ENCODE data around the gene UBA52. TPM values are rescaled to one million over a fixed set of nuclear protein-coding genes. Genes with fewer than 3 reads are reported as not detected.
A peak's percentile ranks its signal among the peaks of the same experiment; 100 is the strongest.

Gene UBA52
- total RNA-seq, 1 experiment from 2014 or later, result 1,265 TPM

- Mint-ChIP-seq H3K27me3 (ENCODE audit: low read depth) (no peaks in the 10 kb centered on the region), H3K36me3 (ENCODE audit: insufficient read depth in 1 of 3, low read depth in 3 of 3) (peaks cover 3 to 20% (median 19%) of the 10 kb centered on the region in 3 experiments; a peak in 6 of 7 replicates), H3K4me3 (peak overlapping the region; percentile 88 to 96), H3K27ac (peak overlapping the region in 1 of 3 experiments; percentile 21; a peak in 2 of 7 replicates), H3K9me3 (no peaks in the 10 kb centered on the region), H3K4me1 (peaks cover 5 to 8% of the 10 kb centered on the region in 2 experiments)
- H2AFZ ChIP-seq (ENCODE audit: low read length), result no peak overlapping the region
- H2BK20ac ChIP-seq (ENCODE audit: low read depth, low read length, poor library complexity, severe bottlenecking), result no peak overlapping the region
- H3K9ac ChIP-seq (ENCODE audit: extremely low read depth, insufficient read length, low read length), result no peak overlapping the region
- H3K23ac ChIP-seq (ENCODE audit: insufficient read length, low read depth, low read length), result no peak overlapping the region
- no peaks in the 10 kb centered on the region for H3K4me1 ChIP-seq (ENCODE audit: insufficient read depth, low read length)
- H2BK15ac ChIP-seq (ENCODE audit: low read depth, low read length), result no peak overlapping the region
- DNase-seq, result no peak
- H4K5ac ChIP-seq (ENCODE audit: insufficient read length, low read depth, low read length), result no peak overlapping the region
- H3K9me3 ChIP-seq (ENCODE audit: control insufficient read depth, low read depth, low read length), result no peaks in the 10 kb centered on the region
- no peak overlapping the region for H2BK12ac ChIP-seq (ENCODE audit: insufficient read length, low read depth, low read length)
- H3K27ac ChIP-seq (ENCODE audit: insufficient read length, low read depth, low read length), result no peak overlapping the region
- H4K91ac ChIP-seq (ENCODE audit: insufficient read length, low read depth, low read length), result no peak overlapping the region
- H3K79me1 ChIP-seq (ENCODE audit: insufficient read depth, low read depth, low read length, poor library complexity, severe bottlenecking), result no peaks in the 10 kb centered on the region
- no peak overlapping the region for H3K56ac ChIP-seq (ENCODE audit: insufficient read length, low read depth, low read length)
- peaks cover 6% of the 10 kb centered on the region; the same call in 1 of the 2 replicates for H3K79me2 ChIP-seq (ENCODE audit: insufficient read depth, low read length)
- no peak overlapping the region for H2BK120ac ChIP-seq (ENCODE audit: low read depth, low read length, poor library complexity, severe bottlenecking)
- H2AK5ac ChIP-seq (ENCODE audit: insufficient read length, low read length), result no peak overlapping the region
- H3K23me2 ChIP-seq (ENCODE audit: insufficient read length, low read depth, low read length, poor library complexity, severe bottlenecking), result peaks cover 6% of the 10 kb centered on the region
- no CpG with 5 or more reads among the region's 3 CpGs for WGBS (ENCODE audit: extremely low coverage, insufficient read length, low lambda C conversion rate)
- H4K20me1 ChIP-seq (ENCODE audit: control insufficient read depth, insufficient read depth, insufficient read length), result no peaks in the 10 kb centered on the region
- H3K18ac ChIP-seq (ENCODE audit: insufficient read length, low read depth, low read length), result no peak overlapping the region
- TF ChIP-seq CTCF (conservative IDR thresholded peaks at IDR 0.05), result no peak
- no peak overlapping the region for H4K8ac ChIP-seq (replicated peaks; ENCODE audit: insufficient read length, low read depth, low read length)
- no peak overlapping the region for H2BK5ac ChIP-seq (ENCODE audit: insufficient read length, low read length)
- H3K14ac ChIP-seq (ENCODE audit: insufficient read depth, low read length), result no peak overlapping the region
- H3K27me3 ChIP-seq (ENCODE audit: insufficient read depth, low read length), result no peaks in the 10 kb centered on the region
- no peak overlapping the region for H3T11ph ChIP-seq (ENCODE audit: low read length)
- peak overlapping the region; percentile 65 for H3K4me2 ChIP-seq (ENCODE audit: insufficient read depth, insufficient read length, low read length)
- no peak overlapping the region for H3K4ac ChIP-seq (ENCODE audit: low read depth, low read length)
Measured at GRCh38 chr19:18558604-18559003, 13.1 kb upstream of the UBA52 start.

Data from H9 (cell line).